Measurements from ENCODE around the gene MAG.

- no peak for TF ChIP-seq GATAD2B (conservative IDR thresholded peaks at IDR 0.05; ENCODE audit: low read depth)
- TF ChIP-seq POLR2AphosphoS5 (IDR thresholded peaks at IDR 0.05; ENCODE audit: low read length) = peak; percentile 35; the same call in 1 of the 2 replicates
- no peak for TF ChIP-seq SPI1 (IDR thresholded peaks at IDR 0.05; ENCODE audit: borderline replicate concordance, insufficient read depth, low read depth, low read length)
- TF ChIP-seq SIN3A (IDR thresholded peaks at IDR 0.05; ENCODE audit: low read depth, low read length) = no peak
- no peak for TF ChIP-seq CTCF (IDR thresholded peaks at IDR 0.05 in 2 of 3, conservative IDR thresholded peaks at IDR 0.05 in 1 of 3; ENCODE audit: control insufficient read depth in 2 of 3, extremely low read depth in 1 of 3, insufficient read depth in 1 of 3, low read depth in 3 of 3, low read length in 3 of 3)
- TF ChIP-seq KAT2A (conservative IDR thresholded peaks at IDR 0.05; ENCODE audit: control insufficient read depth, low read depth, low read length) = no peak
- no peak for TF ChIP-seq FOXK2 (IDR thresholded peaks at IDR 0.05)
- TF ChIP-seq, protein P1, sequence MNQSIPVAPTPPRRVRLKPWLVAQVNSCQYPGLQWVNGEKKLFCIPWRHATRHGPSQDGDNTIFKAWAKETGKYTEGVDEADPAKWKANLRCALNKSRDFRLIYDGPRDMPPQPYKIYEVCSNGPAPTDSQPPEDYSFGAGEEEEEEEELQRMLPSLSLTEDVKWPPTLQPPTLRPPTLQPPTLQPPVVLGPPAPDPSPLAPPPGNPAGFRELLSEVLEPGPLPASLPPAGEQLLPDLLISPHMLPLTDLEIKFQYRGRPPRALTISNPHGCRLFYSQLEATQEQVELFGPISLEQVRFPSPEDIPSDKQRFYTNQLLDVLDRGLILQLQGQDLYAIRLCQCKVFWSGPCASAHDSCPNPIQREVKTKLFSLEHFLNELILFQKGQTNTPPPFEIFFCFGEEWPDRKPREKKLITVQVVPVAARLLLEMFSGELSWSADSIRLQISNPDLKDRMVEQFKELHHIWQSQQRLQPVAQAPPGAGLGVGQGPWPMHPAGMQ (IDR thresholded peaks at IDR 0.05; ENCODE audit: borderline replicate concordance) = no peak
These were observed 49.7 kb downstream of the MAG start for GRCh38 chr19:35341565-35342225.

Measured in GM12878 (cell line).